CD4-positive, CD25-positive, alpha-beta regulatory T cell (primary cell): Measurements from ENCODE around the gene SERAC1. TPM values are rescaled to one million over a fixed set of nuclear protein-coding genes. Genes with fewer than 3 reads are reported as not detected.

ENCODE experiments used
- ATAC-seq, 2 donors: fragments of 150-1000 bp; cut with Tn5 transposase; one replicate each; pipeline ENCODE4 v1.10.0; 2021; ENCODE audit warnings: low read depth in 2 of 2, moderate number of reproducible peaks in 2 of 2, moderate library complexity in 1 of 2
- DNase-seq, 3 donors: peaks; one replicate each; pipeline versions ENCODE4 v3.0.0 to v3.0.0-alpha.2; 2012 to 2022; ENCODE audit warnings: mixed read lengths in 1 of 3
- H3K27ac ChIP-seq: one replicate; pipeline ENCODE4 v1.7.0; 2013; ENCODE audit warnings: mild to moderate bottlenecking, low read length; ENCODE audit not compliant: insufficient read depth, poor library complexity, severe bottlenecking
- H3K27me3 ChIP-seq: one replicate; pipeline ENCODE4 v1.7.0; 2013; ENCODE audit warnings: low read length; ENCODE audit not compliant: control insufficient read depth, insufficient read depth
- H3K36me3 ChIP-seq: one replicate; pipeline ENCODE4 v1.7.0; 2013; ENCODE audit warnings: mild to moderate bottlenecking, low read length, moderate library complexity; ENCODE audit not compliant: control insufficient read depth, insufficient read depth
- H3K4me1 ChIP-seq: 2 replicates; pipeline ENCODE4 v1.7.0; 2013; ENCODE audit warnings: mild to moderate bottlenecking, low read length; ENCODE audit not compliant: insufficient read depth, control insufficient read depth, poor library complexity, severe bottlenecking
- H3K4me3 ChIP-seq: one replicate; pipeline ENCODE4 v1.7.0; 2013; ENCODE audit warnings: low read depth, mild to moderate bottlenecking, low read length, moderate library complexity
- H3K9me3 ChIP-seq, 2 experiments: 1 replicate in 1 of 2; 2 replicates in 1 of 2; pipeline ENCODE4 v1.7.0; 2013; ENCODE audit warnings: low read length in 2 of 2, mild to moderate bottlenecking in 1 of 2, moderate library complexity in 1 of 2; ENCODE audit not compliant: control insufficient read depth in 2 of 2
- H3K27ac Mint-ChIP-seq, 3 donors: one replicate each; pipeline ENCODE4 v1.8.0; 2020 to 2022; ENCODE audit warnings: mild to moderate bottlenecking in 3 of 3, mixed read lengths in 3 of 3, moderate library complexity in 2 of 3
- H3K27me3 Mint-ChIP-seq: one replicate; pipeline ENCODE4 v1.8.0; 2022; ENCODE audit warnings: mild to moderate bottlenecking, mixed read lengths
- H3K36me3 Mint-ChIP-seq: one replicate; pipeline ENCODE4 v1.8.0; 2020; ENCODE audit warnings: mixed read lengths
- H3K4me1 Mint-ChIP-seq, 4 donors: one replicate each; pipeline ENCODE4 v1.8.0; 2020 to 2022; ENCODE audit warnings: mixed read lengths in 4 of 4, mild to moderate bottlenecking in 1 of 4
- H3K4me3 Mint-ChIP-seq, 4 donors: one replicate each; pipeline ENCODE4 v1.8.0; 2020 to 2022; ENCODE audit warnings: mild to moderate bottlenecking in 4 of 4, mixed read lengths in 4 of 4, moderate library complexity in 3 of 4
- H3K9me3 Mint-ChIP-seq, 7 donors: one replicate each; pipeline ENCODE4 v1.8.0; 2020 to 2022; ENCODE audit warnings: mixed read lengths in 7 of 7, mild to moderate bottlenecking in 3 of 7, moderate library complexity in 2 of 7
- polyA plus RNA-seq, 4 donors: library from polyadenylated mRNA; unstranded; fragments of 300-500 nt; fragmentation: Illumina TruSeq; gene quantifications; one replicate each; pipeline ENCODE4 v1.2.3, GENCODE V29; 2021
- total RNA-seq: library from RNA; stranded (reverse); gene quantifications from one replicate; pipeline ENCODE4 v1.2.3, GENCODE V29; 2022

SERAC1 gene
- total and polyA plus RNA-seq, 5 donors from 2014 or later, result 1.3 to 4.8 (median 2.7) TPM

- no peak overlapping the region for H3K4me3 Mint-ChIP-seq
- no peak for DNase-seq
- ATAC-seq, result no peak
- Histone ChIP-seq H3K27ac (no peak overlapping the region), H3K4me3 (no peak overlapping the region), H3K9me3 (no peaks in the 10 kb centered on the region), H3K4me1 (no peaks in the 10 kb centered on the region), H3K27me3 (no peaks in the 10 kb centered on the region), H3K36me3 (peaks cover 17% of the 10 kb centered on the region)
- H3K9me3 Mint-ChIP-seq, result no peaks in the 10 kb centered on the region
- no peaks in the 10 kb centered on the region for H3K27me3 Mint-ChIP-seq
- H3K36me3 Mint-ChIP-seq, result peaks cover 19% of the 10 kb centered on the region
- no peak overlapping the region for H3K27ac Mint-ChIP-seq
- H3K4me1 Mint-ChIP-seq, result no peaks in the 10 kb centered on the region
These were observed 18.4 kb downstream of the SERAC1 start for GRCh38 chr6:158149641-158150040.

DNA sequence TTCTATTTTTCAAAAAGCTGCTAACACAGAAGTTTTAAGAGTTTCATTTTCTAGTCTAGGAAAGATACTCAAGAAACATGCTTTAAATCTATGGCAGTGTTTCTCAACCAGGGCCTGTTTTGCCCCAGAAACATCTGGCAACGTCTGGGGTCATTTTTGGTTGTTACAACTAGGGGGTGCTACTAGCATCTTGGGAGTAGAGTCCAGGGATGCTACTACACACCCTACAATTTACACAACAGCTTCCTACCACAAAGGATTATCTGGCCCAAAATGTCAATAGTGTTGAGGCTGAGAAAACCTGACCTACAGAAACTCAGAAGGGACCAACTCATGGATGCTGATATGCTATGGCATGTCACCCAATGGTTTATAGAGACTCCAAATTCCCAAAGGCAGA lies 24.4 kb downstream of the SERAC1 start:
- Histone ChIP-seq H3K36me3 (peaks cover 13% of the 10 kb centered on the region), H3K4me1 (no peaks in the 10 kb centered on the region), H3K27me3 (no peaks in the 10 kb centered on the region), H3K9me3 (no peaks in the 10 kb centered on the region), H3K27ac (no peak overlapping the region), H3K4me3 (no peak overlapping the region)
- ATAC-seq (no peak), DNase-seq (peak in 1 of 3 donors; percentile 35)
- H3K9me3 Mint-ChIP-seq, result no peaks in the 10 kb centered on the region
- no peak overlapping the region for H3K27ac Mint-ChIP-seq
- no peak overlapping the region for H3K4me3 Mint-ChIP-seq
- H3K36me3 Mint-ChIP-seq, result peaks cover 30% of the 10 kb centered on the region
- H3K4me1 Mint-ChIP-seq, result no peaks in the 10 kb centered on the region
- no peaks in the 10 kb centered on the region for H3K27me3 Mint-ChIP-seq

DNA sequence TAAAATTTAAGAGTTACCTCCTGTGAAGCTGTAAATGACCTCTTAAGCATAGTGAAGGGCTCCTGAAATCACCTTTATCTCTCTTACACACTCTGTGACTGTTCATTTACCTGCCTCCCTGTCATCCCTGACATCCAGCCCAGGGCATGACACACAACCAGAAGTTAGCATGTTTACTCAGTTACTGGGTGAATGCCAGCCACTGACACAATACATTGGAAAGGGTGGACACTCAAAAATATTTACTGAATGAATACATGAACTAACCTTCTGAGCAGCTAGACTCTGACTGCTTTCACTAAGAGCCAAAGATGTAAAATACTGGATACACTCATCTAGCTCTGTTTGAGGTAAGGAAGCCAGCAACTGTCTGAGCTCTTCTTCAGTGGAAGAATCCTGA lies 25.3 kb downstream of the SERAC1 start:
- no peak for ATAC-seq
- H3K4me1 ChIP-seq, result no peaks in the 10 kb centered on the region
- H3K36me3 ChIP-seq, result peaks cover 13% of the 10 kb centered on the region
- no peaks in the 10 kb centered on the region for H3K9me3 ChIP-seq
- no peak overlapping the region for H3K27ac ChIP-seq
- Mint-ChIP-seq H3K36me3 (peaks cover 28% of the 10 kb centered on the region), H3K9me3 (no peaks in the 10 kb centered on the region), H3K27me3 (no peaks in the 10 kb centered on the region), H3K4me1 (no peaks in the 10 kb centered on the region), H3K27ac (no peak overlapping the region), H3K4me3 (no peak overlapping the region)
- DNase-seq, result no peak
- H3K4me3 ChIP-seq, result no peak overlapping the region
- no peaks in the 10 kb centered on the region for H3K27me3 ChIP-seq

DNA sequence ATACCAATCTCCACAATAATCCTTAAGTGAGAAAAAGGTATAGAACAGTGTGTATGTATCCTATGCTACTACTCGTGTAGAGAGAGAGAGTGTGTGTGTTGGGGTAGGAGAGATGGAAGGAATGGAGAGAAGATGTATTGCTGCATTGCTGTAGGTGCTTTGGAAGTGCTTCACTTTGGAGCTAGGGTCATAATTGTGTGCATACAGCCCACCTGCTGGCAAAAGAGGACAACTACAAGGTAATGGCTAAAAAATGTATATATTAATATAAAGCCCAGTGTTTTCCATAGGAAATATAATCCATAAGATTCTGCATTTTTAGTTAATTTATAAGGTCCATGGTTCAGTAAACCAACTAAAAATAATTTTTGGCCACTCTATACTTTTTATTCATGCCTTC lies 36.1 kb downstream of the SERAC1 start:
- H3K36me3 ChIP-seq, result no peaks in the 10 kb centered on the region
- no peaks in the 10 kb centered on the region for H3K9me3 ChIP-seq
- H3K4me1 ChIP-seq, result no peaks in the 10 kb centered on the region
- no peak overlapping the region for H3K4me3 Mint-ChIP-seq
- DNase-seq (peak in 2 of 3 donors; percentile 5 to 44), ATAC-seq (no peak)
- no peaks in the 10 kb centered on the region for H3K4me1 Mint-ChIP-seq
- H3K4me3 ChIP-seq, result no peak overlapping the region
- no peak overlapping the region for H3K27ac ChIP-seq
- H3K36me3 Mint-ChIP-seq, result peaks cover 11% of the 10 kb centered on the region
- no peaks in the 10 kb centered on the region for H3K9me3 Mint-ChIP-seq
- H3K27me3 Mint-ChIP-seq, result no peaks in the 10 kb centered on the region
- H3K27ac Mint-ChIP-seq, result no peak overlapping the region
- no peaks in the 10 kb centered on the region for H3K27me3 ChIP-seq

GRCh38 chr6:158125271-158125670 lies 42.8 kb downstream of the SERAC1 start:
- Histone ChIP-seq H3K4me1 (no peaks in the 10 kb centered on the region), H3K9me3 (no peaks in the 10 kb centered on the region), H3K36me3 (peaks cover 8% of the 10 kb centered on the region), H3K27me3 (no peaks in the 10 kb centered on the region), H3K4me3 (no peak overlapping the region), H3K27ac (no peak overlapping the region)
- Mint-ChIP-seq H3K27me3 (no peaks in the 10 kb centered on the region), H3K4me3 (peak overlapping the region in 1 of 4 donors; percentile 13), H3K27ac (no peak overlapping the region), H3K36me3 (peaks cover 24% of the 10 kb centered on the region), H3K9me3 (peaks cover 0 to 5% (median 0%) of the 10 kb centered on the region in 7 donors), H3K4me1 (no peaks in the 10 kb centered on the region)
- no peak for ATAC-seq
- DNase-seq, result no peak

DNA sequence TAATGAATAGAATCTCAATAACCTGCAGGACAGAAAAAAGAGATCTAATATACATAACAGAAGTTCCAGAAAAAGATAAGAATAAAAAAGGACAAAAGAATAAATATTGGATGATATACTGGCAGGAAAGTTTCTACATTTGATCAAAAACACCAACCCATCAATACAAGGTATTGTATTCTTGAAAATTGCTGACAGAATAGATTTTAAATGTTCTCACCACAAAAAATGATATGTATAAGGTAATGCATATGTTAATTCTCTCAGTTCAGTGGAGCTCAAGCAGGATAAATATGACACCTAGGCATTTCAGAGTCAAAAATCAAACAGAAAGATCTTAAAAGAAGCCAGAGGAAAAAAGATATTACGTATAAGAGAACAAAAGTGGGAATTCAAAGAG lies 43.8 kb downstream of the SERAC1 start:
- Histone ChIP-seq H3K4me3 (no peak overlapping the region), H3K4me1 (no peaks in the 10 kb centered on the region), H3K36me3 (peaks cover 8% of the 10 kb centered on the region), H3K27me3 (no peaks in the 10 kb centered on the region), H3K9me3 (no peaks in the 10 kb centered on the region), H3K27ac (no peak overlapping the region)
- Mint-ChIP-seq H3K9me3 (peaks cover 0 to 5% (median 0%) of the 10 kb centered on the region in 7 donors), H3K4me1 (no peaks in the 10 kb centered on the region), H3K27ac (no peak overlapping the region), H3K36me3 (peaks cover 24% of the 10 kb centered on the region), H3K27me3 (no peaks in the 10 kb centered on the region), H3K4me3 (no peak overlapping the region)
- ATAC-seq (no peak), DNase-seq (no peak)

GRCh38 chr6:158122048-158122447 lies 46.0 kb downstream of the SERAC1 start:
- Histone ChIP-seq H3K27me3 (no peaks in the 10 kb centered on the region), H3K36me3 (peaks cover 15% of the 10 kb centered on the region), H3K4me3 (no peak overlapping the region), H3K9me3 (no peaks in the 10 kb centered on the region), H3K27ac (no peak overlapping the region), H3K4me1 (no peaks in the 10 kb centered on the region)
- Mint-ChIP-seq H3K4me1 (no peaks in the 10 kb centered on the region), H3K27me3 (no peaks in the 10 kb centered on the region), H3K27ac (no peak overlapping the region), H3K36me3 (peaks cover 25% of the 10 kb centered on the region), H3K9me3 (peaks cover 0 to 5% (median 0%) of the 10 kb centered on the region in 7 donors), H3K4me3 (no peak overlapping the region)
- DNase-seq, result no peak
- no peak for ATAC-seq

DNA sequence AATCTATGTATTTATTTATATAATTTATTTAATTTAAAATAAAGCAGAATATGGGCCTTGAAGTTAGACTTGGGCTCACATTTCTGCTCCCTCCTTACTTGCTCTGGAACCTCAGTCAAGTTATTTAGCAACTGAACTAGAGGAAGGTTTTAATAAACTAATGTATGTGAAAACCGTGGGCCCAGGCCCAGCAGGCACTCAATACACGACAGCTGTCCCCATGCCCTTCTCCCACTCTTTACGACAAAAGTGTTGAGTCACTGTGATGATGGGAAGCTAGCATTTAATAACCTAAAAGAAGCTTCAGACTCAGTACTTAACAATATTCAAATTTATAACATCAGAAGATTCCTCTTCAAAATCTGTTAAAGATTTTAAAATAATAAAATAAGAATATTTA lies 46.7 kb downstream of the SERAC1 start:
- H3K36me3 Mint-ChIP-seq, result peaks cover 29% of the 10 kb centered on the region

More for the DNA sequence above, 46.7 kb downstream of the SERAC1 start:
- Histone ChIP-seq H3K27me3 (no peaks in the 10 kb centered on the region), H3K4me3 (no peak overlapping the region), H3K9me3 (no peaks in the 10 kb centered on the region), H3K27ac (no peak overlapping the region), H3K4me1 (no peaks in the 10 kb centered on the region), H3K36me3 (peaks cover 13% of the 10 kb centered on the region)
- H3K27me3 Mint-ChIP-seq, result no peaks in the 10 kb centered on the region
- H3K4me3 Mint-ChIP-seq, result no peak overlapping the region
- H3K4me1 Mint-ChIP-seq, result no peaks in the 10 kb centered on the region
- ATAC-seq (no peak), DNase-seq (no peak)
- peaks cover 0 to 5% (median 0%) of the 10 kb centered on the region in 7 donors for H3K9me3 Mint-ChIP-seq
- no peak overlapping the region for H3K27ac Mint-ChIP-seq
